Measurements from ENCODE around the gene TATDN3.

DNA sequence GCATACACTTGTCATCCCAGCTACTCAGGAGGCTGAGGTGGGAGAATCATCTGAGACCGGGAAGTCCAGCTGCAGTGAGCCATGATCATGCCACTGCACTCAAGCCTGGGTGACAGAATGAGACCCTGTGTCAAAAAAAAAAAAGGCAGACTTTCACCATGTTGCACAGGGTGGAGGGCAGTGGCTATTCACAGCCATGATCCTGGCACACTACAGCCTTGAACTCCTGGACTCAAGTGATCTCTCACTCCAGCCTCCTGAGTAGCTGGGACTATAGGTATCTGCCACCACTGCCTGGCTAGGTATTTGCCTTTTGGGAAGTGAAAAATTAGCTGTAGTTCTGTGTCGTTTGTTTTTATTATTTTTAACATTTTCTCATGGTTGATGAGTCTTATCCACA lies 36.7 kb downstream of the TATDN3 start:
- no peak for TF ChIP-seq CTCF (IDR thresholded peaks at IDR 0.05)
- no peak for TF ChIP-seq POLR2A (IDR thresholded peaks at IDR 0.05)

Measured in adrenal gland (tissue), 5 donors.